ENCODE results near the gene HMOX1. TPM values are rescaled to one million over a fixed set of nuclear protein-coding genes. Genes with fewer than 3 reads are reported as not detected.

HMOX1 gene
- total RNA-seq, 6 experiments from 2014 or later, result 15.7 to 255 (median 47.2) TPM

DNA sequence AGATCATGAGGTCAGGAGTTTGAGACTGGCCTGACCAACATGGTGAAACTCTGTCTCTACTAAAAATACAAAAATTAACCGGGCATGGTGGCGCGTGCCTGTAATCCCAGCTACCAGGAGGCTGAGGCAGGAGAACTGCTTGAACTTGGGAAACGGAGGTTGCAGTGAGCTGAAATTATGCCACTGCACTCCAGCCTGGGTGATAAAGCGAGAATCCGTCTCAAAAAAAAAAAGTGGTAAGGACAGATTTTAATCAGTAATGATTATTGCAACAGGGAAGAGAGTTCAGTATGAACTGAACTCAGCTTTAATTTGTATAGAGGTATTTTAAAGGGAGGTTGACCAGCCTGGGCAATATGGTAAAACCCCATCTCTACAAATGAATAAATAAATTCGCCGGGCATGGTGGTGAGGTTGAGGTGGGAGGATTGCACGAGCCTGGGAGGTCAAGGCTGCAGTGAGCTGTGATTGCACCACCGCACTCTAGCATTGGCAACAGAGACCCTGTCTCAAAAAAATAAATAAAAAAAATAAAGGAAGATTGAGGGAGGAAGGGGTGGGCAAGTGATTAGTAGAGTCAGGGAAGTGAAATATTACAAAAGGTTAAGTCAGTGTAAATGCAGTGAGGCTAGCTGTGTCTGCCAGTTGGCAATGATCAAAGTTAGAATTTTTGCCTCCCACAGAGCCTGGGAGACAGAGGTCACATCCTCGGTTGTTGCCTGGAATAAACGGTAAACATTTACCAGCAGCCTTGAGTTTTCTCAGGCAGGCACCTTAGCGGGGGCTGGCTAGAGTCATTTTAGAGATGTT, 16.4 kb downstream of the HMOX1 start:
- Histone ChIP-seq H3K27me3 (no peaks in the 10 kb centered on the region), H3K4me1 (peaks cover 0 to 47% (median 25%) of the 10 kb centered on the region in 4 donors), H3K4me3 (peak overlapping the region in 2 of 3 donors; percentile 5 to 16), H3K36me3 (no peaks in the 10 kb centered on the region), H3K9me3 (no peaks in the 10 kb centered on the region), H3K27ac (peak overlapping the region; percentile 61 to 79 (median 69))
- WGBS (ENCODE audit: insufficient coverage, low coverage, low lambda C conversion rate, missing lambda C conversion rate), result 34% methylated on average over 13 of the region's 13 CpGs
- ATAC-seq, result peak; percentile 52 to 71 (median 66)
- TF ChIP-seq, protein P1, sequence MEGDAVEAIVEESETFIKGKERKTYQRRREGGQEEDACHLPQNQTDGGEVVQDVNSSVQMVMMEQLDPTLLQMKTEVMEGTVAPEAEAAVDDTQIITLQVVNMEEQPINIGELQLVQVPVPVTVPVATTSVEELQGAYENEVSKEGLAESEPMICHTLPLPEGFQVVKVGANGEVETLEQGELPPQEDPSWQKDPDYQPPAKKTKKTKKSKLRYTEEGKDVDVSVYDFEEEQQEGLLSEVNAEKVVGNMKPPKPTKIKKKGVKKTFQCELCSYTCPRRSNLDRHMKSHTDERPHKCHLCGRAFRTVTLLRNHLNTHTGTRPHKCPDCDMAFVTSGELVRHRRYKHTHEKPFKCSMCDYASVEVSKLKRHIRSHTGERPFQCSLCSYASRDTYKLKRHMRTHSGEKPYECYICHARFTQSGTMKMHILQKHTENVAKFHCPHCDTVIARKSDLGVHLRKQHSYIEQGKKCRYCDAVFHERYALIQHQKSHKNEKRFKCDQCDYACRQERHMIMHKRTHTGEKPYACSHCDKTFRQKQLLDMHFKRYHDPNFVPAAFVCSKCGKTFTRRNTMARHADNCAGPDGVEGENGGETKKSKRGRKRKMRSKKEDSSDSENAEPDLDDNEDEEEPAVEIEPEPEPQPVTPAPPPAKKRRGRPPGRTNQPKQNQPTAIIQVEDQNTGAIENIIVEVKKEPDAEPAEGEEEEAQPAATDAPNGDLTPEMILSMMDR (IDR thresholded peaks at IDR 0.05), result peak in 1 of 4 donors; percentile 8
- no peak for TF ChIP-seq POLR2A (IDR thresholded peaks at IDR 0.05)
- peak in 2 of 3 donors; percentile 57 to 72 for DNase-seq
- intact Hi-C loops (cut with DNase I), result no loop called here

DNA sequence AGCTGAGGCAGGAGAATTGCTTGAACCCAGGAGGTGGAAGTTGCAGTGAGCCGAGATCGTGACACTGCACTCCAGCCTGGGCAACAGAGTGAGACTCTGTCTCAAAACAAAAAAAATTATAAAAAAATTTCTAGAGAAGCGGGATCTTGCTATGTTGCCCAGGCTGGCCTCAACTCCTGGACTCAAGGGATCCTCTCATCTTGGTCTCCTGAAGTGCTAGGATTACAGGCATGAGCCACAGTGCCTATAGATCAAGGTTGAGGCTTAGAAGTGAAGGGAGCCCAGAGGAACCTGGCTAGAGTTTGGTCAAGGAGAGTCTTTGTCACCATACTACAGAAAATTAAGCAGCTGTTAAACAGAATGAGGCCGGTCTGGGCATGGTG, 17.7 kb downstream of the HMOX1 start:
- Histone ChIP-seq H3K4me1 (peaks cover 0 to 34% (median 18%) of the 10 kb centered on the region in 4 donors), H3K27me3 (no peaks in the 10 kb centered on the region), H3K36me3 (no peaks in the 10 kb centered on the region), H3K4me3 (no peak overlapping the region), H3K27ac (peak overlapping the region; percentile 61 to 79 (median 69)), H3K9me3 (no peaks in the 10 kb centered on the region)
- DNase-seq, result no peak
- no peak for ATAC-seq
- intact Hi-C loops (cut with DNase I), result no loop called here
- no peak for TF ChIP-seq POLR2A (IDR thresholded peaks at IDR 0.05)
- TF ChIP-seq, protein P1 (IDR thresholded peaks at IDR 0.05), result no peak
- 95% methylated on average over 4 of the region's 4 CpGs for WGBS (ENCODE audit: insufficient coverage, low coverage, low lambda C conversion rate, missing lambda C conversion rate)

DNA sequence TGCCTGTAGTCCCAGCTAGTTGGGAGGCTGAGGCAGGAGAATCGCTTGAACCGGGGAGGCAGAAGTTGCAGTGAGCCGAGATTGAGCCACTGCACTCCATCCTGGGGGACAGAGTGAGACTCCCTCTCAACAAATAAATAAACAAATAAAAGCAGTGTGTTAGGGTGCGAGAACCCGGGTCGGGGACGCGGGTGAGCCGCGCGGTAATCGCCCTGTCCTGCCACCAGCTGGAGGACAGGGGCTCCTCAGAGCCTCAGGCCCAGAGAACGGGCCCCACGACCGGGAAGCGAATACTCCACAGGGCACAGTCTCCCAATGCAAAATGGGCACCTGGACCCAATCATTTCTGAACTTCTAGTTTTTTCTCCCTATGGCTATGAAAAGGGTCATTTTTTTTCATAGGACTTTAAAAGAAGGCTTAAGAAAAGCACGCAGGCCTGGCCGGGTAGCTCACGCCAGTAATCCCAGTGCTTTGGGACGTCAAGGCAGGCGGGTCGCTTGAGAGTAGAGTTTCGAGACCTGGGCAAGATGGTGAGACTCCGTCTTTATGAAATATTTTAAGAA, 18.3 kb downstream of the HMOX1 start:
- H3K36me3 ChIP-seq, result no peaks in the 10 kb centered on the region
- H3K4me3 ChIP-seq, result peak overlapping the region; percentile 47 to 74 (median 54)
- WGBS (ENCODE audit: insufficient coverage, low coverage, low lambda C conversion rate, missing lambda C conversion rate), result 84% methylated on average over 10 of the region's 24 CpGs

DNA sequence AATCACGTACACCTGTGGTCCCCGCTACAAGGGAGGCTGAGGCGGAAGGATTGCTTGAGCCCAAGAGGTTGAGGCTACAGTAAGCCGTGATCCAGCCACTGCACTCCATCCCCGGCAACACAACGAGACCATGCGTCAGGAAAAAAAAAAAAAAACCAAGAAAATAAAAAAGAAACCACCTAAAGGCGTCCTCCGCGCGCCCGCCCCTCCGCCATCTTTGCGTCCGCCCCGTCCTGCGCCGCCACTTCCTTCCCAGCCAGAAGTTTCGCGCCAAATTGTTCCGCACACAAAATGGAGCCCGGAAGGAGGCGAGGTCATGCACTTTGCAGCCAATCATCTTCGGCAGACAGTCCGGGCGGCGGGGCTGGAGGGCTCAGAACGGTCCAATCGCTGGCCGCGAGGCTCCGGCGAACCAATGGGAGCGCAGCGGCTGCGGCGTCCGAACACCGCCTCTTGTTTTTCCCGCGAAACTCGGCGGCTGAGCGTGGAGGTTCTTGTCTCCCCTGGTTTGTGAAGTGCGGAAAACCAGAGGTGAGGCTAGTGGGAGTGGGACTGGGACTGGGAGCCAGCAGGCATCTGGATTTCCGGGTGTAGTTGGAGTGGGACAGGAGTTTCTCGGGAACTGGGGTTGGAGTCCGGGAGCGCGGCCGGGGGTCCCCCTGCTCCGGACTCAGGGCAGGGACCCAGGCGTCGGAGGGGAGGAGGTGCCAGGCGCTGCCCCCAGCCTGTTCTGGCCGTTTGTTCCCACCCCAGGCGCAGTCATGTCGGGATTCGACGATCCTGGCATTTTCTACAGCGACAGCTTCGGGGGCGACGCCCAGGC, 19.0 kb downstream of the HMOX1 start, which contains the start of gene MCM5:
Gene MCM5 (plus strand): TSS at position 463 of the 823 bp plus-strand sequence. CDS start 299 bp downstream, at position 762.
- TF ChIP-seq, protein P1 (IDR thresholded peaks at IDR 0.05), result no peak
- TF ChIP-seq POLR2A (IDR thresholded peaks at IDR 0.05), result no peak
- peak; percentile 98 for DNase-seq
- WGBS (ENCODE audit: insufficient coverage, low coverage, low lambda C conversion rate, missing lambda C conversion rate), result 5% methylated on average over 31 of the region's 64 CpGs
- H3K27ac ChIP-seq, result peak within 1 kb of the TSS; percentile 23 to 69 (median 66)
- peaks cover 0 to 27% (median 14%) of the 10 kb centered on the region in 4 donors for H3K4me1 ChIP-seq
- no peaks in the 10 kb centered on the region for H3K36me3 ChIP-seq
- ATAC-seq, result peak; percentile 81 to 97 (median 92)
- intact Hi-C loops (cut with DNase I), result no loop called here
- no peaks in the 10 kb centered on the region for H3K9me3 ChIP-seq
- H3K4me3 ChIP-seq, result peak within 1 kb of the TSS; percentile 47 to 74 (median 54)
- no peaks in the 10 kb centered on the region for H3K27me3 ChIP-seq

More for the DNA sequence above, 18.3 kb downstream of the HMOX1 start:
- ATAC-seq (no peak), DNase-seq (no peak)
- intact Hi-C loops (cut with DNase I), result no loop called here
- H3K4me1 ChIP-seq, result peaks cover 0 to 28% (median 17%) of the 10 kb centered on the region in 4 donors
- peak overlapping the region; percentile 23 to 69 (median 66) for H3K27ac ChIP-seq
- H3K27me3 ChIP-seq, result no peaks in the 10 kb centered on the region
- TF ChIP-seq, protein P1 (IDR thresholded peaks at IDR 0.05), result no peak
- TF ChIP-seq POLR2A (IDR thresholded peaks at IDR 0.05), result no peak
- no peaks in the 10 kb centered on the region for H3K9me3 ChIP-seq
